GM12878 (cell line): Measurements from ENCODE around the gene IL27RA. TPM values are rescaled to one million over a fixed set of nuclear protein-coding genes. Genes with fewer than 3 reads are reported as not detected.
A peak's percentile ranks its signal among the peaks of the same experiment; 100 is the strongest.

ENCODE experiments used
- CEBPZ ChIP-seq: fragments of 150-350 bp; IDR thresholded peaks from 2 replicates; pipeline ENCODE4 v1.6.1; 2016; ENCODE audit warnings: low read depth, low read length
- CREB1 ChIP-seq: IDR thresholded peaks from 2 replicates; pipeline ENCODE4 v1.6.1; 2012; ENCODE audit warnings: low read depth, mild to moderate bottlenecking, inconsistent platforms
- E2F4 ChIP-seq: IDR thresholded peaks from 2 replicates; pipeline ENCODE4 v1.6.1; 2012; ENCODE audit warnings: low read depth, low read length, improper control_type of control experiment
- HDAC6 ChIP-seq: fragments of 200-600 bp; sonication (generic); IDR thresholded peaks from one replicate; pipeline ENCODE4 v1.8.0; 2017; ENCODE audit warnings: antibody characterized with exemption; ENCODE audit not compliant: unreplicated experiment
- HSF1 ChIP-seq: fragments of 150-350 bp; IDR thresholded peaks from 2 replicates; pipeline ENCODE4 v1.6.1; 2014; ENCODE audit warnings: mild to moderate bottlenecking, low read depth, low read length
- NKRF ChIP-seq: fragments of 450-650 bp; conservative IDR thresholded peaks from 2 replicates; pipeline ENCODE4 v1.6.1; 2017; ENCODE audit warnings: mild to moderate bottlenecking, moderate library complexity
- PAX8 ChIP-seq: fragments of 450-650 bp; IDR thresholded peaks from 2 replicates; pipeline ENCODE4 v1.6.1; 2017; ENCODE audit warnings: mild to moderate bottlenecking, moderate library complexity
- PKNOX1 ChIP-seq: fragments of 450-650 bp; IDR thresholded peaks from 2 replicates; pipeline ENCODE4 v1.6.1; 2016; ENCODE audit warnings: mild to moderate bottlenecking
- PML ChIP-seq: IDR thresholded peaks from 2 replicates; pipeline ENCODE4 v1.6.1; 2012; ENCODE audit warnings: low read length, inconsistent platforms
- RELA ChIP-seq: fragments of 450-650 bp; IDR thresholded peaks from 2 replicates; pipeline ENCODE4 v1.8.0; 2014; ENCODE audit warnings: borderline replicate concordance; ENCODE audit not compliant: partially characterized antibody
- SKIL ChIP-seq: fragments of 450-650 bp; IDR thresholded peaks from 2 replicates; pipeline ENCODE4 v1.6.1; 2017; ENCODE audit warnings: mild to moderate bottlenecking, low read depth, inconsistent platforms; ENCODE audit not compliant: poor library complexity, severe bottlenecking
- ZBTB33 ChIP-seq: fragments of 450-650 bp; IDR thresholded peaks from 2 replicates; pipeline ENCODE4 v1.6.1; 2017; ENCODE audit warnings: mild to moderate bottlenecking
- polyA plus RNA-seq, 11 experiments: library from polyadenylated mRNA; depleted of rRNA in 4 of 11; unstranded in 6 of 11; stranded (reverse) in 5 of 11; fragments of >200 nt; fragmentation: Nextera tagmentation in 4 of 11; fragmentation: Illumina TruSeq in 1 of 11; extraction: Ambion mirVana in 4 of 11; extraction: Trizol in 1 of 11; gene quantifications; 1 replicate in 1 of 11; 2 replicates in 10 of 11; pipeline versions ENCODE4 v1.2.1 to v1.2.3, GENCODE V29; 2011 to 2016; ENCODE audit warnings: inconsistent platforms in 2 of 11, missing spikeins in 2 of 11, low read depth in 1 of 11
- total RNA-seq, 4 experiments: library from RNA; depleted of rRNA in 3 of 4; stranded (reverse); fragments of >200 nt in 3 of 4; fragmentation: Illumina TruSeq in 1 of 4; extraction: Trizol in 1 of 4; gene quantifications; 2 replicates each; pipeline versions ENCODE4 v1.2.1 to v1.2.3, GENCODE V29; 2013 to 2021

IL27RA gene
- total and polyA plus RNA-seq, 10 of the 15 experiments (the other 5 are each of a cell fraction or from before 2014, with no cell fraction given): 8.4 to 63.5 (median 41.2) TPM

- TF ChIP-seq E2F4 (peak; percentile 91), PAX8 (no peak), PKNOX1 (peak; percentile 100), HDAC6 (no peak), PML (no peak), SKIL (peak; percentile 100), CREB1 (peak; percentile 94), RELA (no peak), ZBTB33 (peak; percentile 77; the same call in 1 of the 2 replicates), CEBPZ (peak; percentile 99), HSF1 (peak; percentile 72), NKRF (peak; percentile 75)
Measured at GRCh38 chr19:14006085-14006765, 25.3 kb upstream of the IL27RA start, which contains the start of gene RFX1 (continued).
